DND-41 (cell line): ENCODE measurements around the gene HLA-B.

Experiments used
- CTCF ChIP-seq: IDR thresholded peaks from 2 replicates; pipeline ENCODE4 v1.5.1; 2012; ENCODE audit warnings: borderline replicate concordance, low read length, moderate library complexity, mild to moderate bottlenecking; ENCODE audit not compliant: poor library complexity, severe bottlenecking; ENCODE audit errors: extremely low read depth
- EZH2 ChIP-seq: IDR thresholded peaks from 3 replicates; pipeline ENCODE4 v1.6.1; 2012; ENCODE audit warnings: borderline replicate concordance, low read depth, mild to moderate bottlenecking, moderate library complexity, low read length, inconsistent platforms; ENCODE audit not compliant: severe bottlenecking

- TF ChIP-seq CTCF (no peak), EZH2 (no peak)
These were observed 3.5 kb downstream of the HLA-B start for GRCh38 chr6:31353384-31353945.
